Ureter (tissue), 1 donor: Measurements from ENCODE around the gene EFR3B. TPM values are rescaled to one million over a fixed set of nuclear protein-coding genes. Genes with fewer than 3 reads are reported as not detected.

Experiments
- DNase-seq: peaks from one replicate; pipeline ENCODE4 v3.0.0-alpha.2; 2020; ENCODE audit warnings: low spot score
- total RNA-seq: library from RNA; stranded (reverse); gene quantifications from one replicate; pipeline ENCODE4 v1.2.4, GENCODE V29; 2023
- donor health status: DM: yes; HTN: yes; CAD: no.

EFR3B gene
- total RNA-seq, 1 donor from 2014 or later = 1.0 TPM

GRCh38 chr2:25034081-25034480, 7.8 kb upstream of the EFR3B start:
- DNase-seq = no peak

DNA sequence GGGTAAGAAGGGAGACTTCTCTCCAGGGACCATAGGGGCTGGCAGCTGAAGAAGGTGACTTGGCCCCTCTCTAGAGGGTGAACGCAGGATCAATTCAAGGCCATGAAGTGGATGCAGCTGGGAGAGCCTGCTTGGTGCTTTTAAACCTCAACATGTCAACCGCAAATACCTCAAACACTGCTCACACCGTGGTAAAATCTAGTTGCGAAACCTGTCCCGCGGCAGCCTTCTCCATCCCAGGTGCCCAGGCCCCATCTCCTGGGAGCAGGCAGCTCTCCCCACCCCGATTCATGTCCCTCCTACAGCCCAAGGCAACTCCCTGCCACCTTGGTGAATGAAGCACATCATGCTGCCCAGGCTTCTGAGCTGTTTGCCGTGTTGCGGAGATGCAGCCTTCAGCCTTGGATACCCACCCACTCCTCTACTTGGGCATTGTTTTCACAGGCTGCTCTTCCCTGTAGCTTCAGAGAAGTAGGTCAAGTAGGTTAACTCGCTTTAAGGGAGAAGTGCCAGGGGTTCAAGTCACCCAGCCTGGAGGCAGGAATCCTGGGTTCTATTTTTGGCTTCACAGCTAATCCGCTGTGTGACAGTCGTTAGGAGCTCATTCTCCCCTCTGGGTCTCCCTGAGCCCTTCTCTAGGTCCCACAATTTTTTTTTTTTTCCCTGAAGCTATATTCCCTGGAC, 6.2 kb upstream of the EFR3B start:
- no peak for DNase-seq

GRCh38 chr2:25036221-25036559, 5.7 kb upstream of the EFR3B start:
- DNase-seq = no peak

DNA sequence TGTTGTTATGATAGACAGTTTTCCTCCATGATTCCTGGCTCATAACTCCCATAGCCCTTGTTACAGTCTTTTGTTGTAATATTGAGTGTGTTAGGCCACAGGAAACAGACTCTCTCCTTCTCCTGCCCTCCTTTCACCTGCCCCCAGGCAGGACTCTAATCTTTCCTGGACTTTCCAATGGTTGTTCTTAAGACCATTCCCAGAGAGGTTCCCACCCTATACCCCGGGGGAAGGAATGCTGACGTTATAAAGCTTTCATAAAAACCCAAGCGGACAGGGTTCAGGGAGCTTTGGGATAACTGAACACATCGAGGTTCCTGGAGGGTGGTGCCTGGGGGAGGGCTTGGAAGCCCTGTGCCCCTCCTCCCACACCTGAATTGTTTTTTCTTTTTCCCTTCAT, 2.8 kb upstream of the EFR3B start:
- DNase-seq = no peak

DNA sequence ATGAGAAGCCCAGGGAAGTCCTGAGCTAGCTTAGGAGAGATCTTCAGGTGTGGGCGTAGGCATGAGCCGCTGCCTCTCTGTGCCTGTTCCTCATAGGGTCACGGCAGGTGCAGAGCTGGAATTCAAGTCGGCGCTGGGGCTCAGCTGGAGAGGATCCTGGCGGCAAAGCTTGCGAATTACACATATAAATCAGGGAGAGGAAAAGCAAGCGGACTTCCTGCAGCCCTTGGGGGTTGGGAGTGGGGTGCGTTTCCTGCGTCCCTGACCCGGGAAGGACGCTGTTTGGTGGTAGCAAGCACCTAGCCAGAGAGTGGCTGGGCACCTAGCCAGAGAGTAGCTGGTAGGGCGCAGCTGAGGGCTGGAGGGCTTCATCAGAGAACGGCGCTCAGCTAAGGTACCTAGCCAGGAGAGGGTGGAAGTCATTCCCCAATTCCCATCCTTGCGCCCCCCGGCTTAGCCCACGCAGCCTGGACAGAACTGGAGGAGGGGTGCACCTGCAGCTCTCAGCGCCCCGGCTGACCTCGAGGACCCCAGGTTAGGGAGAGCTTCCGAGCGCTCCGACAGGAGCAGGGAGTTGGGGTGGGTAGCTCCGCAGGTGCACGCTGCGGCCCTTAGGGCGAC, 459 bp upstream of the EFR3B start:
- peak; percentile 60 for DNase-seq

GRCh38 chr2:25042321-25043240, 705 bp downstream of the EFR3B start:
- DNase-seq = peak; percentile 46

DNA sequence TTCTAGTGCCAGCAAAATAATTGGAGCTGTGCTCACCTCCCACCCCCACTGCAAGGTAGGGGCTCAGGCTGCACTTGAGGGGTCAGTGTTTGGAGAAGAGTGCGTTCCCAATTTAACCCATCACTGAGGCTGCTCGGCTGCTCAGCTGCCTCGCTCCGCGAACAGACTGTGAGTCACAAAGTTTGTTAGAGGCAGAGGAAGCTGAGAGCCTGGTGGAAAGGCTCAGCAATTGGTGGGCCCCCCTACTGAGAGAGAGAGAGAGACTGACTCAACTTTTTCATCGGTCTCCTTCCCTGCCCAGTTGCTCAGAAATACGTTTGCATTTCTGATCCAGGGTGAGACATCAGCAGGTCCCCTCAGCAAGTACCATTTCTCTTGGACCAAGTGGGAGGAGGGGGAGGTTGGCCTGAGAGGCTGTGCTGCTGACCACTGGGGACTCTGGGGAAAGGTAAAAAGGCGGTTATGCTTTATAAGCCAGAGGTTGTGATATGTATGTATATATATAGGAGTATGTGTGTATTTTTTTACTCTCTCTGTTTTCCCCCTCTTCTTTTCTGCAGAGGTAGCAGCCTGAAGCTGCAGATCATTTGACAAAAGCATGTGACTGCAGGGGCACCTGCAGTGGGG, 1.5 kb downstream of the EFR3B start:
- DNase-seq = no peak

- no peak for DNase-seq
Observed at GRCh38 chr2:25044011-25044410, 2.1 kb downstream of the EFR3B start.

- DNase-seq = no peak
Observed at GRCh38 chr2:25044990-25045389, 3.1 kb downstream of the EFR3B start.

DNA sequence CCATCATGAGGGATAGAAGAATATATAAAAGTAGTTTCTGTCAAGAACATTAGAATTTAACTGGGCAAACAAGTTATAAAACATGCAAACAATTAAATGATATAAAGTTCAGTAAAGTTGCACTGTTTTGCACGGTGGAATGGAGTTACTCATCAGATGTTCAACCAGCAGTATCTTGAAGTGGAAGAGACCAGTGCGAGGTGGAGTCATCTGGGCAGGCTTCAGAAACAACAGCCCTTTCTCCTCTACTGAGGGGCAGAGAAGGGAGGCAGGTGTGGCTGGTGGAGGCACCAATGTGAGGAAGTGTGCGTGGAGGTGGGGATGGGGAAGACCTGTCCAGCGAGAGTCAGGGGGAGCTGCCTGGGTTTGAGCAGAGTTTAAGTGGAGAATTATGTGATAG, 7.5 kb downstream of the EFR3B start:
- DNase-seq = no peak

- no peak for DNase-seq
Observed at GRCh38 chr2:25050128-25050527, 8.3 kb downstream of the EFR3B start.

DNA sequence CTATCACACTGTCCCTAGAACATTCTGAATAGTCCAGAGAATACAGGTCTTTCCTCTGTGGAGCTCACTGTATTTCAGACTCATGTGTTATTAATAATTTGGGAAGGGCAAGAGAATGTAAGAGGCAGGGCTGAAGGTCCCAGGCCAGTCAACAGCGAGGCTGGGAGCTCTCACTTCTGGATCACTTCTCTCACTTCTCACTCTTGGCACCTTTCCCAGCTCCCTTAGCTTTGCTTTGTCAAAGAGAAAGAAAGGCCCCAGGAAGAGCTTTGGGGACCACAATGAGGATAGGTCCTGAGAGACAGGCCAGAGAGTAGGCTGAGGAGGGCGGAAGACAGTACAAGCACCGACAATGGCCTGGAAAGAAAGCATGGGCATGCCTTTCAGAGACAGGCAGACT, 11.2 kb downstream of the EFR3B start:
- DNase-seq = no peak

GRCh38 chr2:25054720-25055119, 12.8 kb downstream of the EFR3B start:
- DNase-seq = no peak

DNA sequence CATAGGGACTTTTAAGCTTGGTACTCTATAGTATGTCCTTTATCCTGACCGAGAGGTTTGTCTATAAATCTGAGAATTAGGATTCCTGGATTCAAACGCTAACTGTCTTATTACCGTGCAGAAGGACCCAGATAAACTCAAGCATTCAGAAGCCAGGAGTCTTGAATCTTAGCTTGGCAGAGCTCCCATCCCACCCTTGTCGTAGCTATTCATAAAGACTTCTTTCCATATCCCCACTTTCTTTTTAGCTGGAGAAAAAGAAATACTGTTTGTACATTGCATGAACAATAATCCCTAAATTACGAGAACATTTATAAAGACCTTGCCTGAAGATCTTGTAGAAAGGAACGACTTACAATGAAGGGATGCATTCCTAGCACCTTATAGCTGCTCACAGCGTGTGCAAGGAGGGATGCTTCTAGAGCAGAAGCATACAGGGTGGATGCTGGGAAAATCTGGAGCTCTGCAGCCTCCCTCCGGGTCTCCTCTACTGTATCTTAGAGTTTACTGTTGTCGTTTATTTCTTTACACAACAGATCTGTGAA, 13.6 kb downstream of the EFR3B start:
- DNase-seq = no peak

DNA sequence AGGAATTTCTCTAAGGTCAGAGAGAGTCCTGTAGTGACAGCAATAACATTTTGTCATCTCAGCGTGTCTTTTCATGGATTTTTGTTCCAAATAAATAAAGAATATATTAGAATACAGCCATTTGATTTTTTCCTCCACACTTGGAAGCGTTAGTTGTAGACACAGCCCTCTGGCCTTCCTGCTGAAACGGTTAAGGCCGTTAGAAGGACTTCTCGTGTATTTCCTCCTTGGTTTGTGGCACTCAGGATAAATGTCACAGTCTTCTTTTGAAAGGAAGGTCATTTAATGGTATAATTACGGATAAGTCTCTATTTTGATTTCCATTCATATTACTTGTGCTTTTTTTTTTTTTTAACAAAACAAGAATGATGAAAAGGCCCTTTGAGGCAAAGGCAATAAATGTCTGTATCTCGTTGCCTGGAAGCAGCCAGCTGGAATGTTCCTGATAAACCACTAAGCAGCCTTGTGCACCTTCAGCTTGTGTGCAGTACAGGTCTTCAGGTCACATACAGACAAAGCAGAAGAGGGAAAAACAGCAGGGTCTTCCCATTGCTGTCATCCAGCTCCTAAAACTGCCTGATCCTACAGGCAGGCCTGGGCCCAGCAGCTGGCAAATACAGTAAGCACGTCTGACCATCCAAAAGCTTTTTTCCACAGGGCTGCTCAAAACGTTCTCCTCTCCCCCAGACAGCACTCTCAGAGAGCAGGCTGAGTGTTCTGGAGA, 14.4 kb downstream of the EFR3B start:
- no peak for DNase-seq

- no peak for DNase-seq
Observed at GRCh38 chr2:25062511-25062917, 20.6 kb downstream of the EFR3B start.

GRCh38 chr2:25063876-25064660, 22.2 kb downstream of the EFR3B start:
- DNase-seq = no peak

GRCh38 chr2:25065768-25066167, 23.9 kb downstream of the EFR3B start:
- no peak for DNase-seq

- no peak for DNase-seq
Observed at GRCh38 chr2:25066455-25066854, 24.6 kb downstream of the EFR3B start.

- no peak for DNase-seq
Observed at GRCh38 chr2:25068217-25068616, 26.3 kb downstream of the EFR3B start.

GRCh38 chr2:25071966-25072365, 30.1 kb downstream of the EFR3B start:
- DNase-seq = no peak
